DOHH2 (cell line): ENCODE results near the gene PRDM16.

Experiments
- CTCF ChIP-seq: fragments of 200-600 bp; sonication (generic); IDR thresholded peaks from one replicate; pipeline ENCODE4 v1.5.1; 2014; ENCODE audit warnings: antibody characterized with exemption, mild to moderate bottlenecking, low read depth, low read length; ENCODE audit not compliant: poor library complexity, severe bottlenecking
- EZH2phosphoT487 ChIP-seq: fragments of 200-600 bp; sonication (generic); IDR thresholded peaks from 2 replicates; pipeline ENCODE4 v1.6.1; 2017; ENCODE audit warnings: borderline replicate concordance, mild to moderate bottlenecking, antibody characterized with exemption, low read length, moderate library complexity, mixed read lengths

- TF ChIP-seq CTCF (no peak), EZH2phosphoT487 (no peak)
Observed at GRCh38 chr1:3035563-3036446, 33.2 kb upstream of the PRDM16 start.
